HS-27A (cell line): Measurements from ENCODE around the gene PTCRA.
"Not testable (repeated sequence)": the region's sequence is repeated elsewhere in the genome, so short reads cannot be mapped to it uniquely, and the experiment has no call there.

Experiments
- DNase-seq: peaks from one replicate; pipeline ENCODE4 v3.0.0-alpha.2; 2012; ENCODE audit warnings: low read depth, missing footprints

PTCRA gene

GRCh38 chr6:42915732-42916131 lies at the start of gene PTCRA:
TSS of gene PTCRA (plus strand) at chr6:42916053. CDS start at chr6:42916070, 17 bp downstream.
- no peak for DNase-seq

GRCh38 chr6:42870145-42870936 lies 45.5 kb upstream of the PTCRA start:
- DNase-seq, result no peak

DNA sequence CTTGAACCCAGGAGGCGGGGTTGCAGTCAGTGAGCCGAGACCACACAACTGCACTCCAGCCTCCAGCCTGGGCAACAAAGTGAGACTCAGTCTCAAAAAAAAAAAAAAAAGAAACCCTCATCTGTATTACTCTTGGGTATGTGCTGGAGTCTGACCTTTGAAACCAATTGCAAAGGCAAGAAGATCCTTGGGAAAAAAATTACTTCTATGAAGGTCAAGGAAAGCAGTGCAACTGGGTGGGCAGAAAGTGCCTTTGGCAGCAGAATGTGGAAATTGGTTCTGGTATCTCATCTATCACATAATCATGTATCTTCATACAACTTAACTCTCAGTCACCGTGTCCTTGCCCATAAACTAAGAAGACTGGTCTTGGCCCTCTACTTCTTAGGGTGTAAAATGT lies 44.1 kb upstream of the PTCRA start:
- DNase-seq, result no peak

DNA sequence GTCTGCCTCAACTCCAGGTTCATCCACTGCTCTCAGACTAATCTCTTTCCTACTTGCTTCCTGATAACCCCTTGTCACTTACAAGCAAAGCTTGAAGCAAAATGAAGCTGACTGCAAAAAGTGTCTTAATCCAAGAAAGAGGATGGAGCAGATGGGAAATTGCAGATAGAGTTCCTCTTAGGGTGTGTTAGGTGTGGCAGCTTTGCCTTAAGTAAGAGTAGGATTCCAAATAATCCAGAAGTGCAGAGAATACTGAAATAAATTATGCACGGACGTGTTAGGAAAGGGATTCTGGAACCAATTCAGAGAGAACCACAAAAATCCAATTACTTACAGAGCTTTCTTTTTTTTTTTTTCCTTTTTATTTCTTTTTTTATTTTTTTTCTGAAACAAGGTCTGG lies 42.5 kb upstream of the PTCRA start:
- no peak for DNase-seq

- no peak for DNase-seq
These were observed 38.2 kb upstream of the PTCRA start for GRCh38 chr6:42877695-42878094.

GRCh38 chr6:42879372-42880239 lies 36.2 kb upstream of the PTCRA start, which contains the start of gene RPL7L1:
TSS of gene RPL7L1 (plus strand) at chr6:42879616. CDS start at chr6:42879911, 295 bp downstream.
- DNase-seq, result peak; percentile 82

- DNase-seq, result not testable (repeated sequence)
These were observed 35.5 kb upstream of the PTCRA start for GRCh38 chr6:42880240-42880817.

- not testable (repeated sequence) for DNase-seq
These were observed 35.0 kb upstream of the PTCRA start for GRCh38 chr6:42880871-42881270.

DNA sequence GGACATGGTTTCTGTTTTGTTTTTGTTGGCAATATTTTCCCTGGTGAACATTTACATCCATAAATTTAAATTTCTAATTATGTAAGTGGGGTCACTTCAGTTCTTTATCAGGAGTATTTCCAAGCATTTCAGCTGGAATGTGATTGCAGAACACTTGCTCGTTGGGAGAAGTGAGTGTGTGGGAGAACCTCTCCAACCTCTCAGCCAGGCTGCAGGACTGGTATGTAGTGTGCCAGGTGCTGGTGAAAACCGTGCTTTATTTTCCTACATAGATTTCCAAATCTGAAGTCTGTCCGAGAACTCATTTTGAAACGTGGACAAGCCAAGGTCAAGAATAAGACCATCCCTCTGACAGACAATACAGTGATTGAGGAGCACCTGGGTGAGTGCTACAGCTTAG lies 30.2 kb upstream of the PTCRA start:
- DNase-seq, result no peak

- DNase-seq, result not testable (repeated sequence)
These were observed 27.7 kb upstream of the PTCRA start for GRCh38 chr6:42888201-42888600.

GRCh38 chr6:42889815-42890214 lies 26.0 kb upstream of the PTCRA start:
- DNase-seq, result no peak

DNA sequence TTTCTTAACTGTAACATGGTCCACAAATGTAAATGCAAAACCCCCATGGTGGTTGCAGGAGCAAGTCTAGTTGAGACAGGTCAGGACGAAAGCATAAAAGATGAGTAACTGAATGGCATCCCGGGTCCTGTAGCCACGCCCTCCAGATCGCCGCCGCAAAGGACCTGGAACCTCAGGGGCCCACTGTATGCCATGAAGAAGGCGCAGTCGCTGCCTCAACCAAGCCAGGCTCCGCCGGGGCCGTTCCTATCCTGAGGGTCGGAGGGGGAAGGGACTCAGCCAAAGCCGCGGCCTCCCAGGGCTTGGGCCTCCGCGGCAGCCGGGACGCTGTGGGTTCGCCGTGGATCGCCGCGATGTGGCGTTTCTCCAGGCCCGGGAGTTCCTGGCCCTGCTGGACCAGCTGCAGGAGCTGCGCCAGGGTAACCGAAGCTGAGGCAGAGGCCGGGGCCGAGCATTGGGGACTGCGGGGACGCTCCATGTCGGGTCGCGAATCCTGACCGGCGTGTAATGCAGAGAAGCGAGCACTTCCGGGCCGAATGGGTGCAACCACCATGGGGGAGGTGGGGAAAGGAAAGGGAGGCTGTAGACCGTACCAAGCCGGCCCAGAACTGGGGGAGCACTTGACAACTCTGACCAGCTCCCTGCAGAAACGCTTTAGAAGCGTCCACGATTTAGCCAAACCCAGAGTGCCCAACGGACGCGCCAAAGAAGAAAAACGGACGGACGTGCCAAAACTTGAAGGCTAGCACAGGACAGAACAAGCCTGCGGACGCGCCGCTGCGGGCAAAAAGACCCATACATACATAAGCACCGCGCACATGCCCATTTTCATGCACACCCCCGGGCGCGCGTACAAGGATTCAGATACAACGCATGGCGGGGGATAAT lies 25.3 kb upstream of the PTCRA start:
- peak; percentile 77 for DNase-seq

DNA sequence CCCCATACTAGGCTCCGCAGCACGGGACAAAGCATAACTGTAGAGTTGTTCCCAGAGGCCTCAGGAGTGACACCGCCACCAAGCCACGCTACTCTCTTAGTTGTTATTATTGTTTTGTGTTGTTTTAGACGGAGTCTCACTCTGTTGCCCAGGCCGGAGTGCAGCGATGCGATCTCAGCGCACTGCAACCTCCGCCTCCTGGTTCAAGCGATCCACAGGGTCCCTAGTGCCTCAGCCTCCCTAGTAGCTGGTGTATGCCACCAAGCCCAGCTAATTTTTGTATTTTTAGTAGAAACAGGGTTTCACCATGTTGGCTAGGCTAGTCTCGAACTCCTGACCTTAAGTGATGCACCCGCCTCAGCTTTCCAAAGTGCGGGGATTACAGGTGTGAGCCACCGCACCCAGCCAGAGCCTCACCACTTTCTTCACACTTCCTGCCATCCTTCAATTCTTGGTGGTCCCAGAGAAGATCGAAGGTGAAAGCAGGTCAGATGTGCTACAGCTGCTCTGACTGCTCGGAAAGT lies 24.6 kb upstream of the PTCRA start:
- no peak for DNase-seq

DNA sequence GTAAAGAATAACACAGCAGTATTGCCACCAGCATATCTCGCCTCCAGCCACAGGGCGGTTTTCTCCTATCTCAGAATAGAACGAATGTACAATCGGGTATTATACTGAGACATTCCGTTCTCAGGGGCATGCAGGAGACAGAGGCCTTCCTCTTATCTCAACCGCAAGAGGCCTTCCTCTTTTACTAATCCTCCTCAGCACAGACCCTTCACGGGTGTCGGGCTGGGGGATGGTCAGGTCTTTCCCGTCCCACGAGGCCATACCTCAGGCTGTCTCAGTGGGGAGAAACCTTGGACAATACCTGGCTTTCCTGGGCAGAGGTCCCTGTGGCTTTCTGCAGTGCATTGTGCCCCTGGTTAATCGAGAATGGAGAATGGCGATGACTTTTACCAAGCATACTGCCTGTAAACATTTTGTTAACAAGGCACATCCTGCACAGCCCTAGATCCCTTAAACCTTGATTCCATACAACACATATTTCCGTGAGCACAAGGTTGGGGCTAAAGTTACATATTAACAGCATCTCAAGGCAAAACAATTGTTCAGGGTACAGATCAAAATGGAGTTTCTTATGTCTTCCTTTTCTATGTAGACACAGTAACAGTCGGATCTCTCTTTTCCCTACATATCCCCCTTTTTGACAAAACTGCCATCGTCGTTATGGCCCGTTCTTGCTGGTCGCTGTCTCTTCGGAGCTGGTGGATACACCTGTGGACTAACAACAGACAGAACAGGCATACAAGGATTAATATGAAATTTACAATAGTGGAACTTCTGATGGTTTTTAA lies 21.6 kb upstream of the PTCRA start:
- not testable (repeated sequence) for DNase-seq

- DNase-seq, result no peak
These were observed 19.6 kb upstream of the PTCRA start for GRCh38 chr6:42896178-42896719.

DNA sequence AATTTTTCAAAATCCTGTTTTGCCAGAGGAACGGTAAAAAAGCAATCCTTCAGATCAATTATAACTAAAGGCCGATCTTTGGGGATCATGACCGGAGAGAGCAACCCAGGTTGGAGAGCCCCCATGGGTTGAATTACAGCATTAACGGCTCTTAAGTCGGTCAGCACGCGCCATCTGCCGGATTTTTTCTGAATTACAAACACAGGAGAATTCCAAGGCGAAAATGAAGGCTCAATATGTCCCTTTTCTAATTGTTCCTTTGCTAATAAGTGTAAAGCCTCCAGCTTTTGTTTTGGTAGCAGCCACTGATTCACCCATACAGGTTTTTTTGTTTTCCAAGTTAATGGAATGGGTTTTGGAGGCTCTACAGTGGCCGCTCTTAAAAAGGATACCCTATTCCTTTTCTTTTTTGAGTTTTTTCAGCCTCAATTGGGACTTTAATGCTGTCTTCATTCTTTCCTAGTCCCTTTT lies 16.9 kb upstream of the PTCRA start:
- DNase-seq, result no peak

DNA sequence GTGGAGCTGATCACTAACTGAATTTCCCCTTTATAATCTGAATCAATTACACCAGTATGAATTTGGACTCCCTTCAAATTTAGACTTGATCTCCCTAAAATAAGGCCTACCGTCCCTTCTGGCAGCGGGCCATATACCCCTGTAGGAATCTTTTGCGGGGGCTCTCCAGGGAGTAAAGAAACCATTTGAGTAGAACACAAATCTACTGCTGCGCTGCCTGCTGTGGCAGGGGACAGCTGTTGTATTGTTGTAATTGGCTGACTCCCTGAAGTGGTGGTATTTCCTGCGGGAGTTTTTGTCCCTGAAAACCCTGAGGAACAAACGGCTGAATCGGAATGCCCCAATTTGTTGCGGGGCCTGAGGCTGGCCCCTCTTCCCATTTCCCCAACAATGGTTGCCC lies 16.0 kb upstream of the PTCRA start:
- DNase-seq, result no peak

DNA sequence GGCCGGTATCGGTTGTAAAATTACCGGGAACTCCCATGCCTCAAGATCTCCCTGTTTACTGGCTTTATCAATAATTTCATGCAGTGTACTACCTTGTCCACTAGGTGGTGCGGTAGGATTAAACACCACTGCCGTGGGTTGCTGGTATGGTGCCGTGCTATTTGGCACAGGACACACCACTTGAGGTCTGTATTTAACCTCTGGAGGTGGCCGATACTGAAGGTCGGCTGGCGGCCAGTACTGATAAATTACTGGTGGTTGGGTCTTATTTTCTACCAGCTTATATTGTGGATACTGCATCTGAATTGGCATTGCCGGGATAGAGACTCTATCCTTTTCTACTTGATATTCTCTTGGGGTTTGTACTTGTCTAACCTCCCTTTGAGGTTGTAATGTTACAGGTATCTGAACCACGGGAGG lies 14.3 kb upstream of the PTCRA start:
- peak; percentile 69 for DNase-seq

GRCh38 chr6:42902429-42903263 lies 13.2 kb upstream of the PTCRA start:
- not testable (repeated sequence) for DNase-seq
